Purkinje cell (primary cell): ENCODE data around the gene HEPN1. TPM values are rescaled to one million over a fixed set of nuclear protein-coding genes. Genes with fewer than 3 reads are reported as not detected.

ENCODE experiments used
- polyA plus RNA-seq: library from polyadenylated mRNA; unstranded; fragments of >200 nt; fragmentation: Nextera tagmentation; gene quantifications from 2 replicates; pipeline ENCODE4 v1.2.1, GENCODE V29; 2014

Gene HEPN1
- 2.5 TPM in 1 of 2 replicates, not detected in the other for polyA plus RNA-seq

GRCh38 chr11:124918950-124919349 lies at the start of gene HEPN1:
Gene HEPN1, plus strand, starts transcription at chr11:124919250.

GRCh38 chr11:124897674-124898262 lies 21.3 kb upstream of the HEPN1 start, which contains the start of gene ROBO4:
Gene ROBO4, minus strand, starts transcription at chr11:124897865. Its CDS starts 70 bp downstream, at chr11:124897795.

GRCh38 chr11:124935548-124936514 lies 16.8 kb downstream of the HEPN1 start, which contains the start of gene HEPACAM:
Gene HEPACAM, minus strand, starts transcription at chr11:124936047. Its CDS starts 41 bp downstream, at chr11:124936006.

GRCh38 chr11:124953753-124954589 lies 34.9 kb downstream of the HEPN1 start, which contains the start of gene CCDC15:
Gene CCDC15, plus strand, starts transcription at chr11:124954202. Its CDS starts 531 bp downstream, at chr11:124954733.

Other genes with a start within 250 kb of the HEPN1 start
- gene SIAE, start 245.5 kb upstream of the HEPN1 start, polyA plus RNA-seq, result 72.2 and 84.2 TPM in 2 replicates
- 68.9 and 70.3 TPM in 2 replicates for gene SPA17, start 245.3 kb upstream of the HEPN1 start, polyA plus RNA-seq
- gene NRGN, start 179.3 kb upstream of the HEPN1 start, polyA plus RNA-seq, result 0.62 and 10.0 TPM in 2 replicates
- gene VSIG2, start 167.0 kb upstream of the HEPN1 start, polyA plus RNA-seq, result not detected in 2 replicates
- 0.48 TPM in 1 of 2 replicates, not detected in the other for gene ESAM, start 157.0 kb upstream of the HEPN1 start, polyA plus RNA-seq
- gene MSANTD2, start 118.8 kb upstream of the HEPN1 start, polyA plus RNA-seq, result 3.1 and 5.2 TPM in 2 replicates
- gene ROBO3, start 53.8 kb upstream of the HEPN1 start, polyA plus RNA-seq, result 0.97 and 1.2 TPM in 2 replicates
- not detected in 2 replicates for gene ROBO4, start 21.4 kb upstream of the HEPN1 start, polyA plus RNA-seq
- 9.0 and 13.6 TPM in 2 replicates for gene HEPACAM, start 16.8 kb downstream of the HEPN1 start, polyA plus RNA-seq
- gene CCDC15, start 35.0 kb downstream of the HEPN1 start, polyA plus RNA-seq, result 0.10 and 1.0 TPM in 2 replicates
- not detected in 2 replicates for gene SLC37A2, start 144.1 kb downstream of the HEPN1 start, polyA plus RNA-seq
- gene TMEM218, start 192.4 kb downstream of the HEPN1 start, polyA plus RNA-seq, result 11.5 and 11.7 TPM in 2 replicates
- 0.36 and 2.1 TPM in 2 replicates for gene PKNOX2, start 245.5 kb downstream of the HEPN1 start, polyA plus RNA-seq